SK-N-SH (cell line): ENCODE measurements around the gene CCL16.

Source experiments
- ELF1 ChIP-seq: IDR thresholded peaks from 2 replicates; pipeline ENCODE4 v1.4.0; 2012
- EZH2phosphoT487 ChIP-seq: fragments of 200-600 bp; sonication (generic); IDR thresholded peaks from 2 replicates; pipeline ENCODE4 v1.6.1; 2017; ENCODE audit warnings: low read depth, mixed run types, mild to moderate bottlenecking, antibody characterized with exemption, moderate library complexity, borderline replicate concordance
- FOXM1 ChIP-seq: IDR thresholded peaks from 2 replicates; pipeline ENCODE4 v1.4.0; 2012; ENCODE audit warnings: low read depth, mild to moderate bottlenecking
- RXRA ChIP-seq: IDR thresholded peaks from 2 replicates; pipeline ENCODE4 v1.4.0; 2012; ENCODE audit warnings: low read depth, mild to moderate bottlenecking, borderline replicate concordance
- TF ChIP-seq, protein P1 (sequence below): fragments of 200-600 bp; sonication (generic); IDR thresholded peaks from 2 replicates; pipeline ENCODE4 v1.6.1; 2017; ENCODE audit warnings: antibody characterized with exemption, mild to moderate bottlenecking, moderate library complexity
- TF ChIP-seq, protein P2 (sequence below): IDR thresholded peaks from 2 replicates; pipeline ENCODE4 v1.4.0; 2012; ENCODE audit warnings: low read depth
- TF ChIP-seq, protein P3 (sequence below): IDR thresholded peaks from 2 replicates; pipeline ENCODE4 v1.4.0; 2012; ENCODE audit warnings: low read depth, borderline replicate concordance

DNA sequence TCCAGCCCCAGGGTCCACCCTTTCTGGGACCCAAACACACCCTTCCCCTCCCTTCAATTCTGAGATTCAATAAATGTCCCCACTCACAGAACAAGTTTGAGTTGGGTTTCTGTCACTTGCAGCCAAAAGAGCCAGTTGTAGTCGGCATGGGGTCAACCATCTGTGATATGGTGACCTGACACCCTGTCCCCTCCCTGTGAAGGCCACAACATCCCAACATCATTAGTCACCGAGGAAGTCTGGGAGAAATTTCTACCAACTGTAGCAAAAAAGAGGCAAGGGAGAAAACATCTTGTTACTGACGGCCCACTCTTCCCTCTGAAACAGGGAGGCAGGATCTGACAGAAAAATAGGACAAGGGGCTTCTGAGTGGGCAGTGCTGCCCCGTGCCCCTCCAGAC, 37.1 kb downstream of the CCL16 start:
- TF ChIP-seq, protein P1, sequence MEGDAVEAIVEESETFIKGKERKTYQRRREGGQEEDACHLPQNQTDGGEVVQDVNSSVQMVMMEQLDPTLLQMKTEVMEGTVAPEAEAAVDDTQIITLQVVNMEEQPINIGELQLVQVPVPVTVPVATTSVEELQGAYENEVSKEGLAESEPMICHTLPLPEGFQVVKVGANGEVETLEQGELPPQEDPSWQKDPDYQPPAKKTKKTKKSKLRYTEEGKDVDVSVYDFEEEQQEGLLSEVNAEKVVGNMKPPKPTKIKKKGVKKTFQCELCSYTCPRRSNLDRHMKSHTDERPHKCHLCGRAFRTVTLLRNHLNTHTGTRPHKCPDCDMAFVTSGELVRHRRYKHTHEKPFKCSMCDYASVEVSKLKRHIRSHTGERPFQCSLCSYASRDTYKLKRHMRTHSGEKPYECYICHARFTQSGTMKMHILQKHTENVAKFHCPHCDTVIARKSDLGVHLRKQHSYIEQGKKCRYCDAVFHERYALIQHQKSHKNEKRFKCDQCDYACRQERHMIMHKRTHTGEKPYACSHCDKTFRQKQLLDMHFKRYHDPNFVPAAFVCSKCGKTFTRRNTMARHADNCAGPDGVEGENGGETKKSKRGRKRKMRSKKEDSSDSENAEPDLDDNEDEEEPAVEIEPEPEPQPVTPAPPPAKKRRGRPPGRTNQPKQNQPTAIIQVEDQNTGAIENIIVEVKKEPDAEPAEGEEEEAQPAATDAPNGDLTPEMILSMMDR, result no peak
- TF ChIP-seq RXRA, result no peak
- TF ChIP-seq, protein P2, sequence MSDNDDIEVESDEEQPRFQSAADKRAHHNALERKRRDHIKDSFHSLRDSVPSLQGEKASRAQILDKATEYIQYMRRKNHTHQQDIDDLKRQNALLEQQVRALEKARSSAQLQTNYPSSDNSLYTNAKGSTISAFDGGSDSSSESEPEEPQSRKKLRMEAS, result no peak
- TF ChIP-seq, protein P3, sequence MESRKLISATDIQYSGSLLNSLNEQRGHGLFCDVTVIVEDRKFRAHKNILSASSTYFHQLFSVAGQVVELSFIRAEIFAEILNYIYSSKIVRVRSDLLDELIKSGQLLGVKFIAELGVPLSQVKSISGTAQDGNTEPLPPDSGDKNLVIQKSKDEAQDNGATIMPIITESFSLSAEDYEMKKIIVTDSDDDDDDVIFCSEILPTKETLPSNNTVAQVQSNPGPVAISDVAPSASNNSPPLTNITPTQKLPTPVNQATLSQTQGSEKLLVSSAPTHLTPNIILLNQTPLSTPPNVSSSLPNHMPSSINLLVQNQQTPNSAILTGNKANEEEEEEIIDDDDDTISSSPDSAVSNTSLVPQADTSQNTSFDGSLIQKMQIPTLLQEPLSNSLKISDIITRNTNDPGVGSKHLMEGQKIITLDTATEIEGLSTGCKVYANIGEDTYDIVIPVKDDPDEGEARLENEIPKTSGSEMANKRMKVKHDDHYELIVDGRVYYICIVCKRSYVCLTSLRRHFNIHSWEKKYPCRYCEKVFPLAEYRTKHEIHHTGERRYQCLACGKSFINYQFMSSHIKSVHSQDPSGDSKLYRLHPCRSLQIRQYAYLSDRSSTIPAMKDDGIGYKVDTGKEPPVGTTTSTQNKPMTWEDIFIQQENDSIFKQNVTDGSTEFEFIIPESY, result no peak
- TF ChIP-seq ELF1, result no peak
- no peak for TF ChIP-seq EZH2phosphoT487
- TF ChIP-seq FOXM1, result no peak
